Activated T-cell treated with anti-CD3 and anti-CD28 coated beads for 48 hours (primary cell): ENCODE data around the gene SLC8A2.

ENCODE experiments used
- DNase-seq: peaks from one replicate; pipeline ENCODE4 v3.0.0-alpha.2; 2020; ENCODE audit warnings: low read depth

SLC8A2 gene

DNA sequence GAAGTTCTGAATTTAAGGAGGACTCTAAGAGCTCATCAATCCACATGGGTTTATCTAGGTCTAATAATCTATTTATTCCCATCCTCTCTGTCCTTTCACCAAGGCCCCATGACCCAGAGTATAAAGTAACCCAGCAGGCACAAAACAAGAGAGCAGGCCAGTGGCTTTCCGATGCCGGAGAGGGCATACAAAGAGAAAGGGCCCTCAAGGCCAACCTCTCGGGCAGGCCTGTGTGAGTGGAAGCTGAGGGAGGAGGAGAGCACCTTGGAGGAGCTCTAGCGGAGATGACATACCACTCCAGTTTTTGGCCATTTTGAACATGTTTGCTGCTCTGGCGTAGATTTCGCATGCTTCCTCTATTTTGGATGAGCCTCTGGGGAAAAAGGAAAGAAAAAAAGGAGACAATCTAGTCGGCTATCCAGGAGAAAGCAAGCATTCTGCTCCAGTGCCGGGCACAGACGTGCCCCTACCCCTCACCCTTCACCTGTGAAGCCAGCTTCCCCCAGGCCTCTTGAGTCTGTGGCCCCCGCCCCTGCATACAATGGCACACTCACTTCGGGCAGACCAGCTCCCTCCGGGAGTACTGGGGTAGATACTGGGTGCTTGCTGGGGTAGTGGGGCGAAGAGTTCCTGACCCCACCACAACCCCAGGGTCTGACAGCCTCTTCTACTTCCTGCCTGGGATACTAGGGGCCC lies 31.6 kb upstream of the SLC8A2 start:
- no peak for DNase-seq

GRCh38 chr19:47499863-47500830 lies 28.5 kb upstream of the SLC8A2 start:
- no peak for DNase-seq

GRCh38 chr19:47499371-47499770 lies 27.7 kb upstream of the SLC8A2 start:
- no peak for DNase-seq

DNA sequence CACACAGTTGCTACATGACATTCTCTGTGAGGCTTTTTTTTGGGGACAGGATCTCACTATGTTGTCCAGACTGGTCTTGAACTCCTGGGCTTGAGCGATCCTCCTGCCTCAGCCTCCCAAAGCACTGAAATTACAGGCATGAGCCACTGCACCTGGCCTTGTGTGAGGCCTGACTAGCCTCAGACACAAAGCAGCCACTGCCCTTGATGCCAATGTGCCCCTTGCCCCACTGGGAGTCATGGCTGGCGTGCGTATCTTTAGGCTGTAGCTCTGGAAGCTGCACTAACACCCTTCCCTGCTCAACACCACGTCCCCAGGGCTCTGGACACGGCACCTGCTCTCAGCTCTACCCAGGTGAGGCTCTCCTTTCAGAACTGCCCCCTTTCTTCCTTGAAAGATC lies 26.9 kb upstream of the SLC8A2 start:
- no peak for DNase-seq

GRCh38 chr19:47497821-47498520 lies 26.3 kb upstream of the SLC8A2 start:
- DNase-seq, result no peak

- DNase-seq, result no peak
These were observed 25.5 kb upstream of the SLC8A2 start for GRCh38 chr19:47497050-47497766.

DNA sequence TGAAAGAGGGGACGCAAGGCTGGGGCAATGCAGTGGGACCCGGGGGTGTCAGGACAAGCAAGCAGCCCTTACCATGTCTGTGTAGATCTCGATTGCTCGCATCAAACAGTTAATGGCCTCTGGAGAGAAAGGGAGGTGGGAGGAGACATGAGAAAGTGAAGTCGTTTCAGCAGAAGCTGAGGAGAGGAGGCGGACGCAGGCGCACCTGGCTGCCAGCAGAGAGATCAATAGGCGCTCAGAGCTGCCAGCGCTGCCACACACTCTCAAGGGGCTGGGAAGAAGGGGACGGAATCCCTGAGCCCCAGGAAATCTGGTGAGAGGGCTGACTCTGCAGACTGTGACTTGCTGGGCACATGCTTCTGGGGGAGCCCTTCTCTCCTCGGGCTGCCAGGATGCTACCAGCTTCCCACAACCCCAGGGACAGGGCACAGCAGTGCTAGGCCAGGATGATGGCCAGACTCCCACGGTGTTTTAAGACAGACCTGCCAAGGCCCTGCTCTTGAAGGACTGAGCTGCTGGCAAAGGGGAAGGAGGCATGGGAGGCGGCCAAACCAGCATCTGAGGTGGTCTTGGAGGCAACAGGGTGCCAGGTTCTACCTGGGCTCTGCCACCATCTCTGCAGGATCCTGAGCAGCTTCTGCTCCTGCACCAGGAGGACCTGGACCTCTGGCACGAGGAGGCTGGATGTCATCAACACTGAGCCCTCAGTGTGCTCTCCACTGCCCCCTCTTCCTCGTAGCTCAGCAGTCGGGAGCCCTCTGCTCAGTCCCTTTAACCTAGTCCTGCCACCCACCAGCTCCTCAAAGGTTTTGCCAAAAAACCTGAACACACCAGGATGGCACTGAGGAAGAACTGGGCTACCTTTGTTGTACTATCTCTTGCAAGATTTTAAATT lies 24.0 kb upstream of the SLC8A2 start:
- DNase-seq, result no peak

DNA sequence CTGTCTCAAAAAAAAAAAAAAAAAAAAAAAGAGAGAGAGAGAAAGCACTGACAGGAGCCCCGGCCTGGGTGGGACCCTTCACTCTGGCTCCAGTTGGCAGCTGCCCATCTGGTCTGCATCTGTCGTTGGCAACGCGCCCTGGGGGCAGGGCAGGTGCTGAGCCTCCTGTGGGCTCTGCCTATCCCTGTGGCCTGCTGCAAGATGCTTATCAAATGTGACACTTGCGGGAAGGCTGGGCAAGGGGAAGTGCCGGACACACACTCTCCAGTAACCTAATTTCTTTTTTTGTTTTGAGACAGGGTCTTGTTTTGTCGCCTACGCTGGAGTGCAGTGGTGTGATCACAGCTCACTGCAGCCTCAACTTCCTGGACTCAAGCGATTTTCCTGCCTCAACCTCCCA lies 23.0 kb upstream of the SLC8A2 start:
- no peak for DNase-seq

GRCh38 chr19:47494211-47494547 lies 22.5 kb upstream of the SLC8A2 start:
- DNase-seq, result no peak

DNA sequence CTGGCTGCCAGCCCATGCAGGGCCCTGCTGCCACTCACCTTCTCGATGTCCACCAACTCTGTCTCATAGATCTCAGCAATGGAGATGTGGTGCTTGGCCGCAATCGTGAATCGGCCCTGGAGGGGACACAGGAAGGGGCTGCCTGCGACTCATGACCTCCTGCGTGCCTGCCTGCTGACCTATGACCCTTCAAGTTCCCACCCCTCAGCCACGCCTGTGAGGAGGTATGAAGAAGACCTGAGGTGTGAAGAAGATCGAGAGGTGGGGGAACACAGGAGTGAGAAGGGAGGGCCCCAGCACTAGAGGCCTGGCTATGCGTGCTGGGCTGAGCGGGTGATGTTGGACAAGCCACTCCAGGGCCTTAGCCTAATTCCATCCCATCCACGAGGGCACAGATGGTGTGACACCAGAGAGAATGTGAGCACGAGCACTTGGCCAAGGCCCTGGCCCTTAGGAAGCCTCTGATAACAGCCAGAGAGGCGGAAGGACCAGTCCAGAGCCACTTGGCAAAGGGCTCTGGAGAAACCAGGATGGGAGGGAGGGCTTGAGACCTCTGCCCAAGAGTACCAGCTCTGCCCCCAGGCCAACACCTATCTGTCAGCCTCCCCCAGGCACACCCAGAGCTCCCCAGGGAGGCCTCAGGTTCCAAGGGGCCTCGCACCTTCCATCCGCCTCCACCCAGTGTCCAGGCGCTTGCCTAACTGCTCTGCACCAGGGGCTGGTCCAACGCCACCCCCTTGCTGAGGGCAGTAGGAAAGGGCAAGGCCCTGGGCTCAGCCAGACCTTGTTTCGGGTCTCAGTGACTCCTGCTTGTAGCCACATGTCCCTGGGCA lies 21.9 kb upstream of the SLC8A2 start:
- DNase-seq, result no peak

- DNase-seq, result no peak
These were observed 21.1 kb upstream of the SLC8A2 start for GRCh38 chr19:47492571-47493377.

- DNase-seq, result no peak
These were observed 20.4 kb upstream of the SLC8A2 start for GRCh38 chr19:47492137-47492533.

DNA sequence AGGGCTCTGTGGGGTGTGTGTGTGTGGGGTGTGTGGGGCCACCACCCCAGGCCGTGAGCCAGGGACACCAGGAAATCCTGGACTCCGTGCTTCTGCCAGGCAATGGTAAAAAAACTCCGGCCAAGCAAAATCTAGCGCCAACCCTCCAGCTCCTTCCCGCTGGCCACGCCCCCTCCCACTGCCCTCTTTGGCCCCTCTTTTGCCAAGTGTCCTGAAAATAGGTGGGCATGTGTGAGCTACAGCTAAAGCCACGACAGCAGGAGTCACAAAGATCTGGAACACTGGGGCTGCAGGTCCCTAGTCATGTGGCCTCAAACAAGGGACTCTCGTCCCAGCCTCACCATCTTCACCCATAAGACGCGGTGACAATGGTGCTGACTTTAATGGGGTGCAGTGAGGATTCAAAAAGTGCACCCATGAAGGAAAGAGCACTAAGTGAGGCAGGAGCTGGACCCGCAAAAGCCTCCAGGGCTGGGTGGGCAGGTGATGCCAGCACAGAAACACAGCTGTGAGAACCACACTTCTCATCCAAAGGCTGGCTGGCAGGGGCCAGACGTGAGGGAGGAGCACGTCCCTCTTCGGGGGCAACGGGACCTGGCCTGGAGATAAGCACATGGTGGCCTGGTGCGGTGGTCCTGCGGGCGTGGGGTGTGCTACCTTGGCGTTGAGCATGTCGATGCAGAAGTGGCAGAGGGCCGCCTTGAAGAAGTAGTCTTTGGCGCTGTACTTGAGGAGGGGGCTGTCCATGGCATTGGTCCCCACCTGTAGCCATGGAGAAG lies 19.9 kb upstream of the SLC8A2 start:
- no peak for DNase-seq

DNA sequence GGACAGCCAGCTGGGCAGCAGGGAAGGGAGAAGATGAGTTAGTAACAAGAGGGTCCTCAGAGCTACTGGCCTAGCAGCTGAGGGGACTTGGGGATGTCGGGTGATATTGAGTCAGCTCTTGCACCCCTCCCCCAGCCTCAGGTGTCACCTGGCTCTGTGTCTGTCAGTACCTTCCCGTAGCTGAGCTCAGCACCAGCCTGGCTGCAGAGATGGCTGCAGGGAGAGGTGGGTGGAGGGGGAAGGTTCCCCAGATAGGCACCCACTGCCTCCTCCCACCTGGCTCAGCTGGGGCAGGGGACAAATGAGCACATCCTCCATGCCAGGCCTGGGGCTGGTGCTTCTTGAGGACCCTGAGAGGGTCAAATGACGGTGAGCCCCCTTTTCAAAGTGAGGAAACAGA lies 19.2 kb upstream of the SLC8A2 start:
- no peak for DNase-seq

DNA sequence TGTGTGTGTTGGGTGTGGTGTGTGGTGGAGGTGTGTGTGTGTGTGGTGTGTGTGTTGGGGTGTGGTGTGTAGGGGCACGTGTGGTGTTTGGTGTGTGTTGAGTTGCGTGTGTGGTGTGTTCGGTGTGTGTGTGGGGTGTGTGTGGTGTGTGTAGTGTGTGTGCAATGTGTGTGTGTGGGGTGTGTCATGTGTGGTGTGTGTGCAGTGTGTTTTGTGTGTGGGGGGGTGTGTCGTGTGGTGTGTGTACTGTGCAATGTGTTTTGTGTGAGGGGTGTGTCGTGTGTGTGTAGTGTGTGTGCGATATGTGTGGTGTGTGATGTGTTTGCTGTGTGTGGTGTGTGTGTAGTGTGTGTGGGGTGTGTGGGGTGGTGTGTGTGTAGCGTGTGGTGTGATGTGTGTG lies 18.3 kb upstream of the SLC8A2 start:
- no peak for DNase-seq

DNA sequence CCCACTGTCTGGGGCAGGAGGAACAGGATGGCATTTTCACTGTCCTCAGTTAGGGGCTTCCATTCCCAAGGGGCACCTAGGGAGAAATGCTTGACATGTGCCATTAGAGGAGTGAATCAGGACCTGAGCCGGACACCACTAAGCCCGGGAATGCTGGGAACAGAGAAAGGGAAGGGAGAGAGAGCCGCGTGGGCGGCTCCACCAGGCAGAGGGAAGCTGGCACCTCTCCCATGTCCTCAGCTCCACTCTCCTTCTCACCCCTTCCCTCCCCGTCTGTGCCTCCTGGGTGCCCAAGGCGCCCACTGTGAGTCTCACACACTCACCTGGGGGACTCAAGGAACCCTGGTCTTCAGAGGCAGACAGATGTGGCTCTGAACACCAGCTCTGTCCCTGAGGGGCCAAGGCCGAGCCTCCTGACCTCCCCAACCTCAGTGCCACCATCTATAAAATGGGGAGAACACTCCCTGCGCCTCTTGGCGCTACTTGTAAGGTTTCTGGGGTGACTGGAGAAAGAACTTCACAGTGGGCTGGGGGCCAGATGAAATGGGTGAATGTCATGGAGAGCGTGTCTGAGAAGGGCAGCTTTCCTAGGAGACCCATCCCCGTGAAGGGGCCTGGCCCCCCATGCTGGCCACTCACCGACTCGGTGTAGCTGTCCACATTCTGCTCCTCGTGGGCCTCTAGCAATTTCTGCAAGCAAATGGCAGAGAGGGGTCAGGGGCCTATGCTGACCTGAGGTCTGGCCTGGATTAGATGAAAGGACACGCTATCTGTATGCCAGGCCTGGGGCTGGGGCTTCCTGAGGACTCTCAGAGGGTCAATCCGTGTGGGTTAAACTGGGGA lies 17.6 kb upstream of the SLC8A2 start:
- no peak for DNase-seq
